GM21529 (cell line): ENCODE results near the gene KIF16B.
A peak's percentile ranks its signal among the peaks of the same experiment; 100 is the strongest.
"Not testable (repeated sequence)": the region's sequence is repeated elsewhere in the genome, so short reads cannot be mapped to it uniquely, and the experiment has no call there.

Source experiments
- ATAC-seq: cut with Tn5 transposase; IDR thresholded peaks from one replicate; pipeline ENCODE4 v1.9.1; 2021; ENCODE audit not compliant: unreplicated experiment

The KIF16B gene

DNA sequence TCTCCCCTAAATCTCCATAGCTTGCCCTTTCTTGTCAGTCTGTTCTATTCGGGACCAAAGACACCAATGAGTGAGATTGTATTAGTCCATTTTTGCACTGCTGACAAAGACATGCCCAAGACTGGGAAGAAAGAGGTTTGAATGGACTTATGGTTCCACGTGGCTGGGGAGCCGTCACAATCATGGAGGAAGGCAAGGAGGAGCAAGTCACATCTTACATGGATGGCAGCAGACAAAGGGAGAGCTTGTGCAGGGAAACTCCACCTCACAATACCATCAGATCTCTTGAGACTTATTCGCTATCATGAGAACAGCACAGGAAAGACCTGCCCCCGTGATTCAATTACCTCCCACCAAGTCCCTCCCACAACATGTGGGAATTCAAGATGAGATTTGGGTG, 133.7 kb downstream of the KIF16B start:
- not testable (repeated sequence) for ATAC-seq

DNA sequence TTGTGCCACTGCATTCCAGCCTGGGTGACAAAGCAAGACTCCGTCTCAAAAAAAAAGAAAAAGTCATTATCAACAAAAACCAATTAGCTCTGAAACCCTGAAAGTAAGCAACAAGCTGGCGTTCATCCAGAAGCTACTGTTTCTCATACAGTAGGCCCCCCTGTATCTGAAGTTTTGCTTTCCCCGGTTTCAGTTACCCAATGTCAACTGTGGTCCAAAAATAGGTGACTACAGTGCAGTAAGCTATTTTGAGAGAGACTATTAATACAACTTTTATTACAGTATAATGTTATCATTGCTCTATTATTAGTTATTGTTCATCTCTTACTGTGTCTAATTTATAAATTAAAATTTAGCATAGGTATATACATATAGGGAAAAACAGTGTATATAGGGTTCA, 135.1 kb downstream of the KIF16B start:
- no peak for ATAC-seq

DNA sequence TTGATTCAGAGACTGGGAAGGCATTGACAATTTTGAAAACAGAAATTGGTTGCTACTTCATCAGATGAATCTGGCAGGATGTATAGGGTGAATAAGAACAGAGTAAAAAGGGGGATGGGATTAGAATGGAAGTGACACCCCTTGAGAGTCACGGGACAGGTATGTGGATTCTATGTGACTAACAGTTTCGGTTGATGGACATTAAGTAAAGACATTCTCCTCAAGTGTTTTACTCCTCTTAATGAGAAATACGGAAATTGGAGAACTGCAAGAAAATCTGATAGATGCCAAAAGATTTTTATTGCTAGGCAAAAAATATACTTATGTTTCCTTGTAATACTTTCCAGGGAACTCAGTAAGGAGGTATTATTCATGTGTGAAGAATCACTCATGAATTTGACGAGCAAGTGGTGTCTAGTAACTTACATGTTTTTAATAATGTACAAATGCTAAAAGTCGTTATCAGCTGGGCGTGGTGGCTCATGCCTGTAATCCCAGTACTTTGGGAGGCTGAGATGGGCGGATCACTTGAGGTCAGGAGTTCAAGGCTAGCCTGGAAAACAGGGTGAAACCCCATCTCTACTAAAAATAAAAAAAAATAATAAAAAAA, 135.8 kb downstream of the KIF16B start:
- ATAC-seq, result no peak

DNA sequence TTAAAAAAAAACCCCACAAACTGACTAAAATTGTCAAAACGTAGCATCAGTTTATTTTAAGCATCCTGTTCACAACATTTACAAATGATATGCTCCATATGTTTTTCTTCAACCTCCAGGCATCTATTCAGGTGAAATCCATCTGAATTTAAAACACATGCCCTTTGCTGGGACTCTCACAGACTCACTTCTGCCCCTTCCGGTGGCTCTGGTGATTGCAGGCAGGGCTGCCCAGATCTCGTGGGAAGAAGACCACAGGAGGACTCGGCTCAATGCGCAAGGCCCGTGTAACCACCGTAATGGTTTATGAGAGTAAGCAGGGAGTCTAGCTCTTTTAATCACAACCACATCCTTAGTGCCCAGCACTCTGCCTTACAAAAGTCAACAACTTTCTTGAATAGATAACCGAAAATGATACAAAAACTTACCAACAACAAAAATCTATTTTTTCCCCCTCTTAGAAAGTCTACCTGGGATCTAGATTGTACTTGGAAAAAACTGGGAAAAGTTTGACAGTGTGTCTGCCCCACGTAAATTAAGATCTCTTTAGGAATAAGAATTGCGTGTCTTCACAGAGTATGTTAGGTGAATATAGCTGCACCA, 139.1 kb downstream of the KIF16B start:
- peak; percentile 98 for ATAC-seq

DNA sequence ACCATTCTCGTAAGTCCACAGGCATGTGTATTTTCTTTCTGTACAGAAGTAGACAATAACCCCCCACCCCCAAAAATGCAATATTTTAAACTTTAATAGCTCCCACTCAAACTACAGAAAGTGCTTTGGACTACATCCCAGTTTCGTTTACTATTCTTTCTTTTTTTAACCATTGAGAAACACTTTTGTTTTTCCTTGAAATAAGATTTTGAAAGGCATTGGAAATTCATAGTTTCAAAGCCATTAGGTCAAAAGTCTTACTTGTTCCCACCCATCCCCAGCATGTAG, 140.0 kb downstream of the KIF16B start:
- no peak for ATAC-seq

DNA sequence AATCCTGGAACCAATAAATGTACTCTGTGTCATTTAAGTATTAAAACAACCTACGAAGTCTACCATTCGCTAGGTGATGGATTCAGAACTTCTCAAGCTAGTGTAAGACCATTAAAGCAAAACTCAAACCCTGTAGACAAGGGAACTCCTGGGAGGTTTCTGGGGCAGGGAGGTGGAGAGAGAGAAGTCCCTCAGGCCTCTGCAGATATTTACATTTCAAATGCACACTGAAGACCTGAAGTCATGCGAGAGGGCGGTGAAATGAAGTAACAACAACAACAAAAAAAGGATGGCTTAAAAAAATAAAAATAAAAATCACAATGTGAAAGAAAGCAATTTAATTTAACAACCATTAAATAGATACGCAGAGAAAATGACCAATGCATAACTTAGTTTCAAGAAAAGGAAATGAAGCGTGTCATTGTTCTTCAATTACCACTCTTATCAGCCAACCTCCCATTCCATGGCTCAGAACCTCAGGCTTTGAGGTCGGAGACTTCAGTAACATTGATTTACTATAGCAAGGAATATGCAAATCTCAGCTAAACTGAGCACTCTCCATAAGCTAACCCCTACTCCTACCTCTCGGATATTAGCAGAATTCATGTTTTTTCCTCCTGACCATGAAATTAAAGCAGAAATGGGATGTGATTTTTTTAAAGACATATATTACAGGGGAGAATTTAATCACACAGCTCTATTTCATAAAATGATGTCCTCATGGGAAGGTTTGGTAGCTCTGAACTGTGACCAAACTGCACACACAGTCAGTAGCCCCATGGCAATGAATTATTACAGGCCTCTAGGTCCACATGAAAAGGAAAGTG, 140.6 kb downstream of the KIF16B start:
- ATAC-seq, result no peak

DNA sequence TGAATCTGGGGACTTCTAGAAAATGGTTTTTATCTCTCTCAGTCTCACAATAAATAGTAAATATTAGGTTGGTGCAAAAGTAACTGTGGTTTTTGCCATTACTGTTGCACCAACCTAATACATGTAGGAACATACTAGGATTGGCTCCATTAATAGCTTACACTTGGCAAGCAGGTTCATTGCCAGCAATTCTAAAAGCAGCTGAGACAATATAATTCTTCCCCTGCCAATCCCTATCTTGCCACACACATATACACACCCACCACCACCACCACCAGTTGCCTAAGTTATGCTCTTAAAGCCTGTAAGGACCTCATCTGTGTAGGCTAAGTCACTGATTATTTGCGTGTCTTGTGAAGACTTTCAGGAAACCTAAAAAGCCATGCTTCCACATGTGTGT, 145.1 kb downstream of the KIF16B start:
- ATAC-seq, result no peak

DNA sequence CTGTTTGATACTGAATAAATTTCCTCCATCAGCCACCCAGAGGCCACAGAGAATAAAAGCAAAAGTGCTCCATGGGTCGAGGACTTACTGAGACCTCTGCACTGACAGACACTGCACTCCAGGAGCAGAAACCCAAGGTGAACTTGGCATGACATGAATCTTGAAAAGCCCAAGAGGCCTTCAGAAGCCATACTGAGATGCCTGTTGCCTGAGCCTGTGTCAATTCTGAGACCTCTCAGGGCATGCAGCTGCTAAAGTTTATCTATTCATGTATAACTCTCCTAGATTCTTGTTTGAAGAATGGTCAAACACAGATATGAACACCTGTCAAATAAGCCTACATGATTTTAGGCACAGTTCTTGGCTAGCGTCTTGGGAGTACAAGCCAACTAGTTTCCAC, 145.7 kb downstream of the KIF16B start:
- ATAC-seq, result no peak

DNA sequence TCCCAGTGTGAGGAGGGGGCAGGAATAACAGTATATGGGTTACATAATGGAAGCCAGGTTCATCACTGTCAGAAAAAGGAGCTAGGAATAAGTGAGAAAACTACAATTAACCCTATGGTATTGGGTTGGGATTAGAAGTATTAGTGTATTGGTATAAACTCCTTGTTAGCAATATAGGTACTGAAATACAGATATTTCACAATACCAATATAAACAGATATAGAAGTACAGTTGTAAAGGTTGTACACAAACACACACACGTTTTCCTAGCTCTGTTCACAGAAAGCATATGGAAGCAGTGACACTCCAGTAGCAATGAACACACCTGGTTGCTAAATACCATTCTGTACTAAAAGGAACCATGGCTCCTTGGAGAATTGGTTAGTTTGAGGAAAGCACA, 148.5 kb downstream of the KIF16B start:
- ATAC-seq, result no peak

DNA sequence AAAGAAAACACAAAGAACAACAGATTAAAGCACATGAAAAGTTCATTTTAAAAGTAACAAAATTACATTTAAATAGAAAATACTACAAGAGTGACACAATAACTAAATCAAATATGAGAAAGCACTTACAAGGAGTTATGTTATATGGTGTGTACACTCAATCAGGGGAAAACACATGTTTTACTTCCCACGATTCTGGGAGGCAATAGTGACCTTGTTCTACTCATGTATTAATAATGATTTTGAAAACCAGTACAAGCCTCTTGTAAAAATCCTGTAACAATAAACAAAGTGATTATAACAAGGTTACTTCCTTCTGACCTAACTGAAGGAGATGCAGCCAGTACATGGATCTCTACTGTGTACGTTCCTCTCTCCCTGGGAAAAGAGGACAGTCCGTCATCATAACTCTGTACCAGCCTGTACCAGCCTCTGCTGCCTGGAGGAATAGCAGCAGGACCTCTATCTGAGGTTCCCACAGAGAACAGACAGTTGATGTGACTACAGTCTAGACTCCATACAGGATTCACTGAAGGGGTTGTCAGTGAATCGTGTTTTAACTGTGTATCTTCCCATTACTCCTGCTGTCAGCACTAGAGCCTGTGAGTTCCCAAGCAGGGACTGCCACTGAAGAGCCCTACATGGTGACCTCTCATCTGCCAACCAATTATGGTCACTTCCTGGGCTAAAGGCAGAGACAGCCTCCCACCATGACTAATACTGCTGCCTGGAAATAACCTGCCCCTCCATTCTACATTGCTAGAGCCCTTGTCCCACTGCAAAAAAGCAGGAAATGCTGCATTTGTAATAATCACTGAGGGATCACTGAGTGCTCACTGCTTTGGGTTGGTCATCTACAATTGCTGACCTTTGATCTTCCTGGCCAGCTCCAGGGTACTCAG, 149.7 kb downstream of the KIF16B start:
- ATAC-seq, result no peak

DNA sequence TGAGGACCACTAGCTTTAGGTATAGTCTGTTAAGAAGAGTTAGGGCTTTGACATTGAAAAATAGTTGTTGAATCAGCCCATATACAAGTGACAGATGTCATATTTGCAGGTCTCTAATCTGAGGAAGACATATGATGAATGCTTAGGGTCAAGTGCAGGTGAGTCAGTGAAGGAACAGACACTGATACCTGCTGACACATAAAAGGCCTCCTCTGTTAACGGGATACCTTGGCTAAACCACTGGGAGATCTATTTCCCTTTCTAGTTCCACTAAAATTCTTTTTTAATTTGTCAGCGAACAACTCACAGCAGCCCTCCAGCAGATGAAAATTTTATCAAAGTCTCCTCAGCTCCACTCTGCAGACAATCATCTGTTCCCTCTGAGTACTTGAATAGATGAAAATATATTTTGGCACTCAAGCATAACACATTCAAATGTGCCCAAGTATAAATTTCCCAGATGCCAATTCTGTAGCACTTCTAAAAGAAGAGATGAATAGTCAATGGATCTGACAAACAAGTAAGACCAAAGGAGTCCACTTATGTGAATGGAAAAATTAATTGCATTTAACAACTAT, 154.0 kb downstream of the KIF16B start:
- no peak for ATAC-seq

DNA sequence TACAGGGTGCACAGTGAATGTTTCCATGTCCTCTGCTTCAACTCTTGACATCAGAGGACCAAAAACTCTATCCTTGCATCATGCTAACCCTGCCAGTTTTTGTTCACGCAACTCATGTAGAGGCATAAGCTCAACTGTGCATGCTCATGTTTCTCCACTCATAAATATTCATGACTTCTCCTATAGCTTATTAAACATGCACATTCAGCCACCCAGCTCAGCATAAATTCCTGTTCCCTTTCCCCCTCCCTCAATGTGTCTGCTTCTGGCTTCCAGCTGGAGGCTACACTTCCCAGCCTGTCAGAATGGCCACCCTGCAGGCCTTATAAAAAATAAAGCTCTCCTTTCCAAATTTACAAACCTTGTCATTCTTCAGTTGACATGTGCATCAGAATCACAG, 154.6 kb downstream of the KIF16B start:
- ATAC-seq, result no peak

DNA sequence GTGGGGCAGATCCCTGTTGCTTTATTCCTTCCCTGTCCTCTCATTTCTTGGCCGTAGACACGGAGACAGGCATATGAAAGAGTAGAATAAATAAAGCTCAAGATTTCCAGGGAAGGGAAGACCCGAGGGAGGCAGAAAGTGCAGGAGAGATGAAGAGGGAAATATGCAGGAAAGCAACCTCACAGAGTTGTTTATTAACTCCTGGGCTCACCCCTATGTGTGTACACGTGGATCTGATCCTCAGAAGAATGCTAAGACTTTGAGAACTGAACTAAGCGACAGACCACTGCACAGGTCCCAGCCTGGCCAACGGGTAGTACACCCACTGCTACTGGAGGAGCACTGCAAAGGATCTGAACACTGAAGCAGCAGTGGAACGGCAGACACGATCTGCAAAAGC, 156.2 kb downstream of the KIF16B start:
- ATAC-seq, result no peak

DNA sequence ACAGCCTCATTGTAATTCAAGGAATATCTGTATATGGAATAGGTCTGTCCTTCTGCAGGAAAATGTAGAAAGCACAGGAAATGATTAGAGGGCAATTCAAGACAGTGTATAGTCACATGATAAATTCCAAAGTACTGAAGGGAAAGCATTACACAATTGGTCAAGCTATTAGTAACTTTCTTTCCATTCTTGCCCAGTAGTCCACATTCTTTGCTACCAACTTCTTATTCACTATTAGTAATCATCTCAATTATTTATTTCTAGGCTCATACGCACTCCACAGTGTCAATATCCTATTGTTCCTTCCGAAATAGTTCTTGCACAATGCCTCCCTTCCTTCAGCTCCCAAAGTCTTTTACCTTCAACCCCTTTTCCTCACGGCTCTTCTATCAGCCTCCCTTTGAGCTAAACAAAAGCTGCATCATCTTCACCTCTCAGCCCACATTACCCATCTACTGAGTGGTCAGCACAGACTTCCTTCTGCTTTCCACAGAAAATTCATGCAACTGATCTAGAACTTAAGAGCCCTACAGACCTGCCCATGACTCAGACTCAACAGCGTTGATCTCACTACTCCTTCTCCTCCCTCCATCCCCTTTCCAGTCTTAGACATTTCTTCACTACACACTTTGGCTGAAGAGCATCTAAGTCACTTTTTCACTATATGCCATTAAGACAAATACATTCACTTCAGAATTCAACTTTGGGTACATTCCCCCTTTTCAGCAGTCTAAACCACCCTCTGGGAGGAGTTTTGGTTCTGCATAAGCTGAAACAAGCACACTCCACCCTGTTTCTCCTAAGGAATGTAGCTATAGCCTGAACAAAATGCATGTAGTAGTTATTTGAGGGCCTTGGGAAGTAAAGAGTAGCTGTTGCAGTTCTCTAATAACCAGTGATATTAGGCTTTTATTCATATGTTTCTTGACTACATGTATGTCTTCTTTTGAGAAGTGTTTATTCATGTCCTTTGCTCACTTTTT, 157.9 kb downstream of the KIF16B start:
- ATAC-seq, result no peak

DNA sequence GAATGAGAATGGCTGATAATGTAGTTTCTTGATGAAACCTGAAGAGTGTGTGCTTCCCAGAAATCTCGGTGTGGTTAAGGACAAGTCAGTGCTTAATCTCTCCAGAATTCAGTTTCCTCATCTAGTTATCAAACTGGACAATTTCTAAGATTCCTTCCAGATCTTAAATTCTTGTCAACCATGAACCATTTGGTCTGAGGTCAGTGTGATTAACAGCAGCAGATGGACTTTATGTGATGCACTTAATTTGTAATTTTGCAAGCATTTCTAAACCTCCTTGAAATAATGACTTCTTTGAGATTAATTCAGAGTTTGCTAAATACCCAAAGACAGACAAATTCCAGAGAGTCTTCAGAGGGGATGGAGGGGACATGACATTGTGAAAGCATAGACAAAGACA, 160.3 kb downstream of the KIF16B start:
- ATAC-seq, result no peak

DNA sequence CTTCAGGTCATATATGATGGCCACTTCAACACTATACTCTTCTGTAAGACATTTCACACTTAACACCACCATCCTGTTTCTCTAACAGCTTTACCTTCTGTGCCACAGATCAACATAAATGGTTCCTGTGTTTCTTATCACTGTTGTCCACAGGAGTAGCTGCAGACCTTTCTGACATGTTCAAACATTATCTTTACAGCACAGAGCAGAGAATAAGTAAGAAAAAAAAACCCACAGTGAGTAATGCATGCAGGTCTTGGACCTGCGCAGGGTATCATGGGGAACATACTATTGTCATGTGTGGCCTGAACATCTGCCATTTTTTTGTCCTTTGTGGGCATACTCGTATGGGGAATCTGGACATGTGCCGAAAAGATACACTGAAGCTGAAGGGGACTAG, 161.9 kb downstream of the KIF16B start:
- ATAC-seq, result no peak

DNA sequence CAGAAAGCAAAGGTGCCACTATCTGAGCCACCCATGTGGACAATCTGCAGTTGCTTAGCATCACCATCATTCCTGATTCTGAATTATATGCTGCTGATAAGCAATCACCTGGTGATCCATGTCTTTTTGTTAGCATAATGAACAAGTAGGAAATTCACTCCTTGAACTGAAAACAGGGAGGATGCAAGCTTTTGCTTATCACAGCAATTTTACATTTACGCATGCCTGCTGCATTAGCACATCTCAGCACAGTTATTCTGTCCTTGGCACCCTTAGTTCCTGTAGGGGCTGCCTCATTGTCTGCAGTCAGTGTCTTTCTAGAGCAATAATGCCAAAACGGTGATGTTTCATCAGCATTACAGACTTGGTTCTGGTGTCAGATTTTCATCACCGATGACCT, 162.6 kb downstream of the KIF16B start:
- ATAC-seq, result no peak

DNA sequence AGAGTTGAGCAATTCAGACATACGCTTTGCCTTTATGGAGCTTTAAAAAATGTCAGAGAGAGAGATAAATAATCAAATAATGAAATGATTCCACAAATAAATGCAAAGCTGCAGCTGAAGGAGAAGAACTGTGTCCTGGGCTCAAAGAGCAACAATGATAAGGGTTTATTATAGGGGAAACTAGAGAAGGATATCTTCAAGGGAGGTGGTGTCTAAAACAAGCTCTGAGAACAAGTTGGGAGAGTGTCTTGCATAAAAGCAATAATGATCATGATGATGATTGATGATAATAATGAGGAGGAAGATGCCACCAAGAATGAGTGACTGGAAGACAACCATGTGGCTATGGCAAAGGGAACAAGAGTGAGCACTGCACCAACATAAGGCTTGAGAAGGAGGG, 164.3 kb downstream of the KIF16B start:
- no peak for ATAC-seq

DNA sequence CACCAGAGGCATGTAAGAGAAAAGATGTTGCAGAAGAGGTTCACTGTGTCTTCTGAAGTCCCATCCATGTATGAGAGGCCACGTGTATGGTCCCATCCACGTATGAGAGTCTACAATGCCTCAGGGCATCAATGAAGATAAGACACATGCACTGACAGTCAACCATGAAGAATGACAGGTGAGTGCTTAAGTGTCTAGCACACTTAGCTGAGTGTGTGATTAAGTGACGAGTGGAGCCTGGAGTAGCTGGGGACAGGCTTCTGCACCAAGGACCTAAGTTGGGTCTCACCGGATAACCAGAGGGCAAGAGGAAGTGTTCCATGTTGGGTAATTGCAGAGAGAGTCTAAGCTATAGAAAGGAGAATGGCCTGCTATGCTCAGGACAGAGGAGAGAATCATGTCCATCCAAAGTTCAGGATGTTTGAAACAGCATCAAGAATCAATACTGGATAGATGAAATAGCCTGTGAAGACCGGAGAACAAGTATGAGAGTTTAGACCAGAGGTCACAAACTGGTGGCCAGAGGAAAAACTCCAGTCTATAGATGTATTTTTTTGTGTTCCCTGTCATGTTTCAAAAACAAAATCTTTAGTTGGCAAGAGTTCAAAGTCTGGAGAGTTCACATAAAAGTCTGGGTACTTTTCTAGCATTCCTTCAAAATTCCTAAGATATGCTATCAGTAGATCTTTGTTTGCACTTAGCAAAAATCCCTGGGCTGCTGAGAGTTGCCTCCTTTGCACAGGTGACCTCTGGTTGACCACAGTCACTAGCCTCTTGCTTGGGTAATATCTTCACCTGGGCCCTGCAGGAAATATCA, 165.8 kb downstream of the KIF16B start:
- ATAC-seq, result no peak
